A549 (cell line): ENCODE results near the gene TACC2.

Experiments
- CTCF ChIP-seq: fragments of >200 bp; sonication (Bioruptor Twin); formaldehyde crosslinking; IDR thresholded peaks from 3 replicates; pipeline ENCODE4 v1.5.1; 2016
- EP300 ChIP-seq, 2 experiments: fragments of >200 bp; sonication (Bioruptor Twin); formaldehyde crosslinking; IDR thresholded peaks; 2 replicates in 1 of 2; 3 replicates in 1 of 2; pipeline ENCODE4 v1.6.1; 2016 to 2017
- MAFK ChIP-seq: fragments of 450-650 bp; IDR thresholded peaks from 2 replicates; pipeline ENCODE4 v1.6.1; 2014; ENCODE audit not compliant: partially characterized antibody
- POLR2A ChIP-seq: IDR thresholded peaks from 2 replicates; pipeline ENCODE4 v1.6.1; 2012; ENCODE audit warnings: mild to moderate bottlenecking, low read length
- ZFP36 ChIP-seq: fragments of 450-650 bp; IDR thresholded peaks from 2 replicates; pipeline ENCODE4 v1.6.1; 2014; ENCODE audit warnings: borderline replicate concordance; ENCODE audit not compliant: partially characterized antibody

GRCh38 chr10:122254831-122255230, 265.9 kb downstream of the TACC2 start:
- TF ChIP-seq CTCF (no peak), EP300 (IDR thresholded peaks at IDR 0.05) (no peak), POLR2A (no peak), MAFK (no peak), ZFP36 (no peak)
